VCaP (cell line): ENCODE measurements around the gene BICD1.
A peak's percentile ranks its signal among the peaks of the same experiment; 100 is the strongest.

Experiments
- H3K27ac ChIP-seq: fragments of 450-650 bp; 2 replicates; pipeline ENCODE4 v1.5.1; 2017
- CTCF ChIP-seq: fragments of 450-650 bp; conservative IDR thresholded peaks from 2 replicates; pipeline ENCODE4 v1.5.1; 2017; ENCODE audit warnings: mild to moderate bottlenecking, moderate library complexity

BICD1 gene

GRCh38 chr12:32366714-32367113 is 260.1 kb downstream of the BICD1 start:
- H3K27ac ChIP-seq = peak overlapping the region; percentile 37
- no peak for TF ChIP-seq CTCF

GRCh38 chr12:32367381-32367780 is 260.7 kb downstream of the BICD1 start:
- no peak for TF ChIP-seq CTCF
- peak overlapping the region; percentile 37 for H3K27ac ChIP-seq

- no peak for TF ChIP-seq CTCF
- H3K27ac ChIP-seq = no peak overlapping the region
These were observed 262.6 kb downstream of the BICD1 start for GRCh38 chr12:32369202-32369601.

GRCh38 chr12:32377344-32378055 is 270.9 kb downstream of the BICD1 start:
- no peak for TF ChIP-seq CTCF
- H3K27ac ChIP-seq = no peak overlapping the region

GRCh38 chr12:32379213-32379612 is 272.6 kb downstream of the BICD1 start:
- no peak for TF ChIP-seq CTCF
- no peak overlapping the region for H3K27ac ChIP-seq

GRCh38 chr12:32379667-32380066 is 273.0 kb downstream of the BICD1 start:
- TF ChIP-seq CTCF = no peak
- no peak overlapping the region for H3K27ac ChIP-seq

GRCh38 chr12:32382226-32382625 is 275.6 kb downstream of the BICD1 start:
- H3K27ac ChIP-seq = no peak overlapping the region
- no peak for TF ChIP-seq CTCF
